Measurements from ENCODE around the gene PTP4A2.

- TF ChIP-seq MAX (IDR thresholded peaks at IDR 0.05; ENCODE audit: low read depth, low read length) = no peak
- no peak for TF ChIP-seq CTCF (IDR thresholded peaks at IDR 0.05; ENCODE audit: low read depth, low read length)
- TF ChIP-seq POLR2A (IDR thresholded peaks at IDR 0.05; ENCODE audit: extremely low read depth, insufficient read length) = no peak
- TF ChIP-seq MYC (IDR thresholded peaks at IDR 0.05; ENCODE audit: low read depth, low read length) = no peak
Observed at GRCh38 chr1:31860581-31860980, 77.6 kb downstream of the PTP4A2 start.
